Measurements from ENCODE around the gene RNF11.

RNF11 gene

DNA sequence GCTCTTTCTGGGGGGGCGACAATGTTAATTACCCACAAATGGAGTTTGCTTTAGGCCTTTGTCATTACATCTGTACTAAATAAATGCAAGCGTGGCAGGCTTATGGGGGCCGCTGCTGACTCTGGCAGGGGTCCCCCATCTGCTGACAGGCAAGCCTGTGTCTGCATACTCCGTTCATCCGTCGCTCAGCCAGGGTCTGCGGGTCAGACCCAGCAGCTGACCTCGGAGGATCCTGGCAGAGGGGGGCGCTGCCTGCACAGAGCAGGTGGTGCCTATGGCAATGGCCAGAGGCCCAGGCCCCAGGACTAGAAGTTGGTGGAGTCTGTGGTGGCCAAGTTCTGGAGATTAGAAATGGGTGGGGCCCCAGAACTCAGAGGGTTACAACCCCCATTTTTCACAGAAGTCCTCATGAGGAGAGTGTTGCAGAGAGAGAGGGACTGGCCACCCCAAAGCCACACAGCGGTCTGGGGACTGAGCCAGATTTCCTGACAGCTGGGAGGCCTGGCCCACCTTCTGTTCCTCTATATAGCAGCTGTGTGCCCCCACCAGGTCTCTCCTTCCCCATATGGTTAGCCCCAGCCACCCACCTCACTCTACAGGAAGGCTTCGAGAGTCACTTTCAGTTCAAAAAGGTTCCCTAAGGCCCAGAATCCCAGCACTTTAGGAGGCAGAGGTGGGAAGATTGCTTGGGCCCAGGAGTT is 63.3 kb downstream of the RNF11 start:
- peak; percentile 40 for DNase-seq

GRCh38 chr1:51299981-51300670 is 64.1 kb downstream of the RNF11 start:
- DNase-seq, result peak; percentile 24

GRCh38 chr1:51301152-51301843 is 65.2 kb downstream of the RNF11 start:
- DNase-seq, result no peak

DNA sequence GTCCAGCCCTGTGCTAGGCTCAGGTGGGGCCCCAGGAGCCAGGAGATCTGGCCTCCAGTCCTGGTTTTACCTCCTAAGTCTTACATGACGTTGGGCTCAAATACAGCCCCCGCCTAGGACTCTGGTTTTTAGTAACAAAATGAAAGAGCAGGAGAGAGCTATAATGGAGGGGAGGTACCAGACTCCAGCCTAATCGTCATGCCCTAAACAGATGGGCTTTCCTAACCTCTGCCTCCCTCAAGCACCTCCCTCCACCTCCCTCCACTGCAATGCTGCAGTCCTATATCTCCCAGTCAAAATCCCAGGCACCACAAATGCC is 65.7 kb downstream of the RNF11 start:
- DNase-seq, result peak; percentile 84

DNA sequence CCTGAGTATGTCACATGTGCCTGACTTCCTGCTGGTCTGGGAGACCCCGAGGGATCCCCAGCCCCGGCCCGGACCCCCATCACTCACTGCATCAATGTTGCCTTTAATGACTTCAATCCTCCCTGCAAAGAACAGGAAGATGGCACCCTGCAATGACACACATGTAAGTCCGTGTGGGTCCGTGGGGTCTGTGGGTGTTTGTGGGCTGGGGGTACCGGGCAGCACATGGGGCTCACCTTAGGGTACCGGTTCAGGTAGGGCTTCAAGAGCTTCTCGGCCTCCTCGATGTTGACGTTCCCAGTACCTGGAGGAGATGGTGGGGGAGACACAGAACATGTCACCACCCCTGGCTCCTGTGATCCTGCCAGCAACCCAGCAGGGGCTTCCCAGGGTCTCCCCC is 66.2 kb downstream of the RNF11 start:
- DNase-seq, result no peak

DNA sequence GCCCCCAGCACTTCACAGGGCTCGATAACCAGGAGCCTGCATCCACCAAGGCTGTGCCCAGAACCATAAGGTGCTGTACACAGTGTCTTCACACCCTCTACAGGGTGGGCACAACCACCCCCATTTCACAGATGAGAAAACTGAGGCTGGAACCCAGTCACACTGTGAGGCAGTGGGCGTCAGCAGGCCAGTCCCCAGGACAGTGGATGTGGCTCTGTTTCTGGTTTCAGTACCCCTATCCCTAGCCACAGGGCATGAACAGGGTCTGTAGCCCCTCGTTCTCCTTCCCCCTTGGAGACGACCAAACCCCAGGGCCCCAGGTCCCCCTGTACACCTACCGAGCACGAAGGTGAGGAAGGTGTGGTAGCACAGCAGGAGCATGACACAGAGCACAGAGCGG is 66.7 kb downstream of the RNF11 start:
- no peak for DNase-seq

DNA sequence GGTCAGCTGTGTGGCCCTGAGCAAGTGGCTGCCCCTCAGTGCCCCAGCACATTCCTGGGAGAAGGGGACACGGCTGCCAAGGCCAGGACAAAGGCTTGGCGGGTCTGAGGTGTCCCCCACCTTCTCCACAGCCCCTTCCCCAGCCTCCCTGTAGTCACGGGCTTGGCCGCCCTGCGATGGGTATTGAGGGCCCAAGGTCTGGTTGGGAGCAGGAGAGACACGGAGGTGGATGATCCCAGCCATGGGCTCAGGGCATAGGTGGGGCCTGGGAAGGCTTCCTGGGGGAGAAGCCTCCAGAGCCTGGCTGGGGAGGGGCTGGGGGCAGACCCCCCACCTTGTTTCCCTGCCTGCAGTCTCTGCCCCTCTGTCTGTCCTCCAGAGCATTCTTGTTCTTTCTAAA is 67.2 kb downstream of the RNF11 start:
- DNase-seq, result no peak

- no peak for DNase-seq
Measured at GRCh38 chr1:51303751-51304251, 67.7 kb downstream of the RNF11 start.

DNA sequence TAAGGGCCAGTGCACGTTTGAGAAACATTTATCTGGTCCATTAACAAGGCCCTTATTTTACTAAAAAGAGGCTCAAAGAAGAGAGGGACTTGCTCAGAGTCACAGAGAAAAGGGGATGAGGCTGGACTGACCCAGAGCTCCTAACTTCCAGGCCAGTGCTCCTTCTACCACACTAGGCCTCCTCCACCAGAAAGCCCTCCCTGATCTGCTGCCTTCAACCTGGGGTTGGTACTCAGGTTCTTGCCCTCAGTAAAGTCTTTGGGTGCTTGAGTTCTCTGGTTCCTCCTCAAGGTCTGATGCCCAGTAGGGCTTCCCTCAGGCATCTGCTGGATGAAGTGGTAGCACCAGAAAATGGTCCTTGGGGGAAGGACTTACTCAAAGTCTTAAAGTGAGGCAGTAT is 68.3 kb downstream of the RNF11 start:
- no peak for DNase-seq

DNA sequence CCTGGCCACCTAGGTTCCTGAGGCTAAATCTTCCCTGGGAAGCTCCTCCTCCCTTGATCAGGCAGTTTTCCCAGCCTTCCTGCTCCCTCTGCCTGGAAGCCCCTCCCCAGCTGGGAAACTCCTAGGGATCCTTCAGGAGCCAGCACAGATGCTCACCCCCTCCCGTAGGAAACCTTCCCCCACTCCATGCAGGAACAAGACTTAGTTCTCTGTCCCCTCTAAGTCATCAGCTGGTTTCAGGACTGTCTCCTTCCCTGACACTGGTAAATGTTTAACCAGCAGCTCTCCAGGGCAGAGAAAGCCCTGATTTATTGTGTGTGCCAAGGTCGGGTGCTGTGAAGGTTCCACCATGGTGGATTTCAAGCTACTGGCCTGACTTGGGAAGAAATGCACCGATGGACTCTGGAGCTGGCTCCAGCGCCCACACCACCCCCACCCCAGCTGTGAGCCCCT is 69.3 kb downstream of the RNF11 start:
- DNase-seq, result peak; percentile 67

- no peak for DNase-seq
Measured at GRCh38 chr1:51306950-51307349, 70.9 kb downstream of the RNF11 start.

DNA sequence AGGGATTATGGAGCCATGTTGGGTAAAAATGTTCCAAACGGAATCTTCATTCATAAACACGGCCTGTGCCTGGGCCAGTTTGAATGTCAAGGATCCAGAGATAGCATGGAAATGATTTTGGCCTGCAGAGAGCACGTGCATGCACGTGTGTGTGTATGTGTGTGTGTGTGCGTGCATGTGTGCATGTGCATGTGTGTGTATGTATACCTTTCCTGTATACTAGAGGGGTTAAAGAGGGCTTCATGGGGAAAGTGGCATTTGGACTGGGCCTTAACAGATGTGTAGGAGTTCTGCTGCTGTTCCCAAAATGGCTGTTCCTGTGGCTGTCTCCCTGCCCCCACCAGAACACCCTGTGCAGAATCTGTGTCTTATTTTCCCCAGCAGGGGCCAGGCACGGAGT is 72.6 kb downstream of the RNF11 start:
- no peak for DNase-seq

- no peak for DNase-seq
Measured at GRCh38 chr1:51309291-51309690, 73.2 kb downstream of the RNF11 start.

GRCh38 chr1:51310871-51311613 is 75.0 kb downstream of the RNF11 start:
- no peak for DNase-seq

DNA sequence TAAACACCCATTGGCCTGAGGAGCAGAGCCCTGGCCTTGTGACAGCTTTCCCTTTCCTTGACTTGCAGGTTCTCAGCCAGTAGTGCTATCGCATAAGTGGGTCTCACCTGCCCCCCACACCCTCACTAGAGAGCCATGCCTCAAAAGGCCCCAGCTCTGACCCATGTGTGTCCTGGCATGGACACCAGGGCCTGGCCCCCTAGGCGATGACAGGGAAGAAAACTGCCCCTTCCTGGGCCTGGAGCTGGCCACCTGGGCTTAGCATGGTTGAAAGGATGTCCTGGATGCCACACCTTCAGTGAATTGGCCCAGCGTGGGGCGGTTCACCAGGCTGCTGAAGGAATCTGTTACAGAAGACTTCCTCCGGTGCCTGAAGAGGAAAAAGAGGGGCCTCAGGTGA is 75.8 kb downstream of the RNF11 start:
- no peak for DNase-seq

- no peak for DNase-seq
Measured at GRCh38 chr1:51312718-51313117, 76.6 kb downstream of the RNF11 start.

DNA sequence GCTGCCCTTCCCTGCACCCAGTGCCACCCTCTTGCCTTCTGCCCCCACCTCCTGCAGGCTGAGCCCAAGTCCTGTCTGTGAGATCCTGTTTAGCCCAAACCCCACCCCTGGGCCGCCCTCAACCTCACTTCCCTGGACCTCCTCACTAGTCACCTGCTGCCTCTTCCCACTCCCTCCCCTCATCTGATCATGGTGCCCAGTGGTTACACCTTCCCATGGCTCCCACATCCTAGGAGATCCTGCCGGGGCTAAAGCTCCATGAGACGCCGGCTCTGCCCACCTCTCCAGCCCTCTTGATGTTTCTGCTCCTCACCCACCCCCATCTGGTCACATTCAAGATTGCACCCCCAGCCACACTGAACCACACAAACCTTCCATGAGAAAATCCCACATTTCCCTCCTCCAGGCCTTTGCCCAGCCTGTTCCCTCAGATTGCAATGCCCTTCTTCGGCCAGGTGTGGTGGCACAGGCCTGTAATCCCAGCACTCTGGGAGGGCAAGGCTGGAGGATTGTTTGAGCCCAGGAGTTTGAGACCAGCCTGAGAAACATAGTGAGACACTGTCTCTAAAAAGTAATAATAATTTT is 77.3 kb downstream of the RNF11 start:
- DNase-seq, result peak; percentile 40

DNA sequence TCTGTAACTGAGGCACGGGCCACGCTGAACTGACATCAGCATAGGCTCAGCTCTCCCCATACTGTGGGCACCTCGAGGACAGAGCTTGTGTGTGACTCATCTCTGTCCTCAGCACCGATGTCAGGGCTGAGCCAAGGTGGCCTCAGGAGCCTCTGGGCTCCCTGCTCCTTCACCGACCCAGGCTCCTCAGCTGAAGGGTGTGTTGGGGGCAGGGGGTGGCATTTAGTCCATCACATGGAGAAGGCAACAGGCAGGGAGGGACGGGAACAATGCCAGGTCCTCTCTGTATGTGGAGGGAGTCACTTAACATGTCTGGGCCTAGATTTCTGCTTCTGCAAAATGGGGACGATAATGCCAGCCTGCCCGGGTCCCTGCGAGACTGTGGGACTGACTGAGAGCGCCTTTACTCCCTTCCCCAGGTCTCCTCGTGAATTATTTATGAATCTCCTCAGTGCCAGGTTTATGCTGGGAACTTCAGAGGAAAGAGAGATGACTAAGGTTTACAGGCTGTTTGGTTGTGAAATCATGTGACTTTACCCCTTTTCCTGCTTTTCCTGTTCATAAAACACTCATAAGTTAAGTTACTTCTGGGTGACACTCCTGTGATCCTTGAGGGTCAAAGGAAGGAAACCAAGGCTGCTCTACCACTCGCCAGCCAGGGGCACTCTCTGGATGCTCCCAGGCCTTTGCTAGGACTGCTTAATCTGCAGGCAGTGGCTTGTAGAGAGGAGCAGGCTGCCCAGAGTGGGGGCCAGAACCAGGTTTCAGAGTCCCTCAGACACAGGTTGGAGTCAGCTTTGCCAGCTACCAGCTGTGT is 78.1 kb downstream of the RNF11 start:
- DNase-seq, result no peak

DNA sequence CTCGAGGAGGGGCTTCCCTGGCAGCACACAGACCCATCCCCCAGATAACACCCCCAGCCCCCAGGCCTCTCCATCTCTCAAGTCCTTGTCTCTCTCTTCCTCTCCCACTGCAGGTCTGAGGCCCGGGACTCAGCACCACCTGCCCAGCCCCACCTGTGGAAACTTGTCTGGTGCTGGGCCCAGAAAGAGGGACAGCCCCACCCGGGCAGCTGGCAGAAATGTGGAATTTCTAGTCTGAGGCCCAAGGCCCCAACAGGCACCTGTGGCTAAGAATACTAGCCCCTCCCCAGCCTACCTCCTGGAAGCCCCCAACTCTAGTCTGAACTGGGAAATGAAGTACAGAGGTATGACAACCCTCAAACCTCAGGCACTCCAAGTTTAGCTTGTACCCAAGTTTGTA is 78.9 kb downstream of the RNF11 start:
- DNase-seq, result no peak

- DNase-seq, result peak; percentile 34
Measured at GRCh38 chr1:51316113-51316845, 80.2 kb downstream of the RNF11 start.

DNA sequence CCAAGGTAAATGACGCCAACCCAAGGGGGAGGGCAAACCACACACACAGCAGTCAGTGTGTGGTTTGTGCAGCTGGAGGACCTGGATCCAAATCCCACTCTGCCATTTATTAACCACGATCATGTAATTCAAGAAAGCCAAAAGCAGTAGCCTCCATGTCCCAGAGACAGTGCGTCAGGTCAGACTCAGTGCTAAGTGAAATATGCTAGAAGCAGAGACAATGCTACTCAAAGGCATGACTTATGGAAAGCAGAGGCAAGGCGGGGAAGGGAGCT is 80.7 kb downstream of the RNF11 start:
- DNase-seq, result no peak

DNA sequence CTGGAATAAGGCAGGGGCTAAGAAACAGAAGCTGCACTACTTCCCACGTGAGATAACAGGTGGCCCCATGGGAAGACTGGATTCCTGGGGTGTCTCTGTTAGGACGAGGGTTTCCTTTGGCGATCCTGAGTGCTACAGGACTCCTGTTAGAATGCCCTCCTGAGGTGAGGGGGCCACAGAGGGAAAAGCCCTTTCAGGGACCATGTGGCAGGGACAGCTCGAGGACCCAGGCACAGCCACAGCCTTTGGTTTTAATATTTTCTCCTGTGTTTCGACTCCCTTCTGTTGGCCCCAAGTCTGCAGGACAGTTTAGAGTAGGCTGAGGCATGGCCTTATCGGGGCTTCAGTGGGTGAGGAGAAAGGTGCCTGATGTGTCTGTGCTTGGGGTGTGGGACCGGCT is 81.7 kb downstream of the RNF11 start:
- no peak for DNase-seq

Measured in NCI-H82 (cell line).